Activated CD8-positive, alpha-beta memory T cell treated with anti-CD3 and anti-CD28 coated beads, Interleukin-2, amount 50 U/mL, for 24 hours (primary cell): Measurements from ENCODE around the gene CCNL2.
"Not testable (repeated sequence)": the region's sequence is repeated elsewhere in the genome, so short reads cannot be mapped to it uniquely, and the experiment has no call there.

Source experiments
- DNase-seq: peaks from one replicate; pipeline ENCODE4 v3.0.0-alpha.2; 2020; ENCODE audit errors: extremely low read depth

CCNL2 gene

DNA sequence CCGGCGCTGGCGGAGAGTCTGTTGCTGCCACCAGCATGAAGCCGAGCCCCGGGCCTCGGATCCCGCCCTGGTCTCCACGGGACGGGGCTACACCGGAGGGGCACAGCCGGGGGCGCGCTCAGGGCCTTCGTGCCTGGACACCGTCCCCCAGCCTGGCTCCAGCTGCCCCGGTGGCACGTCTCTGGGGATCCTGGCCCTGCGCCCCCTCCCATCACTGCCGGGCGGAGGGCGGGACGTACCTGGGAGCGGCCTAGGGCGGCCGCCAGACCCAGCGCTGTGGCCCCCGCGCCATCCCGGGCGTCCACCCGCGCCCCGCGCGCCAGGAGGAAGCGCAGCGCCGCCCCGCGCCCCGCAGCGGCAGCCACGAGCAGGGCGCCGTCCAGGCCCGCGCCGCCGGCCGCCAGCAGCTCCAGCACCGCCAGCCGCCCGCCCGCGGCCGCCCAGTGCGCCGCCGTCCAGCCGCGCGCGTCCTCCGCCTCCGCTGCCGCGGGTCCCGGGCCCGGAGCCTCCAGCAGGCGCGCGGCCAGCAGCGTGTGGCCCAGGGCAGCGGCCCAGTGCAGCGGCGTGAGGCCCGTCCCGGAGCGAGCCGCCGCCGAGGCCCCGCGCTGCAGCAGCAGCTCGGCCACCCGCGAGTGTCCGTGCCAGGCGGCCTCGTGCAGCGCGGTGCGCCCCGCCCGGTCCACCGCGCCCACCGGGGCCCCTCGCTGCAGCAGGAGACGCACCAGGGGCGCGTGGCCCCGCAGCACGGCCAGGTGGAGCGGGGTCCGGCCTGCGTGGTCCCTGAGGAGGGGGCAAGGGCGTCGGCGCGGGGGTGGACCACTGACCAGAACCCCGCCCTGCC lies 20.9 kb upstream of the CCNL2 start:
- no peak for DNase-seq

DNA sequence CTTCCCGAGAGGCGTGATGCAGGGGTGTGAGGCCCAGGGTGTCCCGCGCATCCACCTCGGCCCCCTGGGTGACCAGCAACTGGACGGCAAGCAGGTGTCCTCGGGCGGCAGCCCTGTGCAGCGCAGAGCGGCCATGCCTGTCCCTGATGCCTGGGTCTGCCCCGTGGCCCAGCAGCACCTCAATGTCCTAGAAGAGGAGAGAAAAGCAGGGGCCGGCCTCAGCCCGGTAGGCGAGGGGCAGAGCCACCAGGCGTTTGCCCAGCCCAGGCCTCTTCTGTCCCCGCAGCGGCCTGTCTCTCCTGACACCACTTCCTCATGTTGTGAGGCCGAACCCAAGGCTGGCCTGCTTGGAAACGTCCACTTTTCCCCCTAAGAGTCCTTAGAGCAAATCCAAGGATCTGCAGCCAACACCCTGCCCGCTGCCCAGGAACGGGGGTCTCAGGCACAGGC lies 20.3 kb upstream of the CCNL2 start:
- DNase-seq = no peak

DNA sequence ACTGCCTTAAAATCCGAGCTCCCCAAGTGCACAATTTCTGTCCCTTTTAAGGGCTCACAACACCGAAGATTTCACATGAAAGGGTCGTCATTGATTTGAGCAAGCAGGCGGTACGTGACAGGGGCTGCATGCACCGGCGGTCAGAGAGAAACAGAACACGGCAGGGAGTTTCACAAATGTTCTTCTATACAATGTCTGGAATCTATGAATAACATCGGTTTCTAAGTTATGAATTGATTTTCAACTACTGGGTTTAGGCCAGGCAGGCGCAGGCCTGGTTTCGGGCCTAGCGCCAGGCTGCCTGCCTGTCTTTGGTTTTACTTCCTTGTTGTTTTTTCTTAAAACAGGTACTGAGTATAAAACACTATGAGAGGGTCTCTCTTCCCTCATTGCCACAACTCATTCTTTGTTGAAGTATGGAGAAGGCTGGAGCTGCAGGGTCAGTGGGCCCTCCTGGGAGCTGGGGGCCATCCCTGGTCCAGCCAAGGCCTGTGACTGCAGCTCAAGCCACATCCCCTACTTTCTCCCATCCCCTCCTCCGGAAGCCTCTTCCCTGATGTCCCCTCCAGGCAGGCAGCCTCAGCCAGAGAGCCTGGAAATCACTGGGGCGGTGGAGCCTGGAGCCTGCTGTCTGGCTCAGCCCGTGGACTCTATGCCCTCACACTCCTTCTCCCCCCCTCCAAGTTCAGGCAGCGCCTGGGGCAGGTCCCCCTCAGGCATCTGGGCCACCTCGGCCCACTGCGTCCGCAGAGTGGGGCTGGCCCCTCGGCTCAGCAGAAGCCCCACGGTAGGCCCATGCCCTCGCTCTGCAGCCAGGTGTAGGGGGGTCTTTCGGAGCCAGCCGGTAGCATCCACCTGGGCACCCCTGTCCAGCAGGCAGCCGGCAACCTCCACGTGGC lies 19.6 kb upstream of the CCNL2 start:
- no peak for DNase-seq

DNA sequence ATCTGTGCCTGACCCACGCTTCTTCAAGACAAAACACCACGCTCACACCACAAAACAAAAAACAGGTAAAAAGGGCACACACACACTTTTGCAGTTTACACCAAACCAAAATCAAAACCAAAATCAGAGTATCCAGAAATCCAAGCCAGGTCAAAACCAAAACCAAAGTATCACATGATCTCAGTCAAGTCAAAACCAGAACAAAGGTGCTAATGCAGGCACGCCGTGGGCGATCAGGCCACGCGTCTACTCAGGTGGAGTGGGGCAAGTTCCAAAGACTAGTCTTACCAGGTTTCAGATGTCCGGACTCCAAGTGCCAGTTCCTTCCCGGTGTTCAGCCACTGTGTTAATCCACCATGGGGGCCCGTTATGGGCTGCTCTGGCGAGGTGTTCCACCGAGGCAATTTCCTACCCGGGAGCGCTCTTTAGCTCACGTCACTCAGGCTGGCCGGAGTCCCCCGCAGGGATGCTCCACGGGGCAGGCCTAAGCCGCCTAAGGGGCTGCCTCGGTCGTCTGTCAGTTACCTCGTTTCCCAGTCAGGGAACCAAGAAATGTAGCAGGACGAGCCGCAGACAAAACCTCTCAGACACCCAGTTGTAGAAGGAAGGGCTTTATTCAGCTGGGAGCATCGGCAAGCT lies 18.8 kb upstream of the CCNL2 start:
- DNase-seq = not testable (repeated sequence)

DNA sequence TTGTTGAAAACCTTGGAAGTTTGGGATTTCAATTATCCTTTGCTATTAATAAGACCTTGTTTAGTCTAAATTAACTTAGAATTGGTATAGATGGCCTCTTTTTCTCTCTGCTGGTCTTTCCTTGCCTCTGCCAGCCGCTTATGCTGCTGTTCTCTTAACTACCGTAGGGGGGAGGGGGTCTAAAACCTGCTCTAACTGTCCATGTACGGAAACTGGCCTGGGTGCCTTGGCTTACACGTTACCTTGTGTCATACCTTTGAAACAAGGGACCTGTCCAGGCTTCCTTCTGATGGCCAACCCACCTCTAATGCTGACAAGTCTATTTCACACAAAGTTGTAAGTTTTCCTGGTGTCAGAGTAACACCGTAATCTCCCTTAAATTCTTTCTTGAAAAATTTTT lies 18.3 kb upstream of the CCNL2 start:
- DNase-seq = not testable (repeated sequence)

DNA sequence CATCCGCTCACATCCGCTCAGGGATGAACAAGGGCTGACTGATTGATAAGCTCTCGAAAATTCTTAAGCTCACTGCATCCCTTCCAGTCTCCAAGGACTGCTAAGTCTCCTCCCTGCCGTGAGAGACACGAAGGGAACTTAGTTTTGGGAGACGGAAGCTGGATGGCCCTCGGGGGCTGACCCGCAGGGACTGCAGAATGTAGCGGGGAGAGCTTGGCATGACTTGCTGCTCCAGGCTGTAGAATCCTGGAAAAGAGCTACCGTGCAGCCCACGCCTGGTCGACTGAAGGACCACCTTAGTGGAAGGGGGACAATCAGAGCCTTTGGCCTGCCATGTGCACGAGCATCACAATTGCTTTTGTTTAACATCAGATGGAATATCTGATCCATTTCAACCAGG lies 16.6 kb upstream of the CCNL2 start:
- no peak for DNase-seq

DNA sequence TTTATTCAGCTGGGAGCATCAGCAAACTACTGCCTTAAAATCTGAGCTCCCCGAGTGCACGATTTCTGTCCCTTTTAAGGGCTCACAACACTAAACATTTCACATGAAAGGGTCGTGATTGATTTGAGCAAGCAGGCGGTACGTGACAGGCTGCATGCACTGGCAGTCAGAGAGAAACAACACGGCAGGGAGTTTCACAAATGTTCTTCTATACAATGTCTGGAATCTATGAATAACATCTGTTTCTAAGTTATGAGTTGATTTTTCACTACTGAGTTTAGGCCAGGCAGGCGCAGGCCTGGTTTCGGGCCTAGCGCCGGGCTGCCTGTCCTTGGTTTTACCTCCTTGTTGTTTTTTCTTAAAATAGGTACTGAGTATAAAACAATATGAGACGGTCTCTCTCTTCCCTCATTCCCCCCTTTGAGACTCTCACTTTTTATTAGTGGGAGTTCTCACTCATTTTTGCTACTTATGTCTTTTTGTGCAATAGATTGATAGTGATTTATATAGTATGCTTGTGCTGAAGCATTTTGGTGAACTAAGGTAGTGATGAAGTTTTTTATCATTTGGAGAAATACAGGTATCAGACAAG lies 13.3 kb upstream of the CCNL2 start:
- not testable (repeated sequence) for DNase-seq

DNA sequence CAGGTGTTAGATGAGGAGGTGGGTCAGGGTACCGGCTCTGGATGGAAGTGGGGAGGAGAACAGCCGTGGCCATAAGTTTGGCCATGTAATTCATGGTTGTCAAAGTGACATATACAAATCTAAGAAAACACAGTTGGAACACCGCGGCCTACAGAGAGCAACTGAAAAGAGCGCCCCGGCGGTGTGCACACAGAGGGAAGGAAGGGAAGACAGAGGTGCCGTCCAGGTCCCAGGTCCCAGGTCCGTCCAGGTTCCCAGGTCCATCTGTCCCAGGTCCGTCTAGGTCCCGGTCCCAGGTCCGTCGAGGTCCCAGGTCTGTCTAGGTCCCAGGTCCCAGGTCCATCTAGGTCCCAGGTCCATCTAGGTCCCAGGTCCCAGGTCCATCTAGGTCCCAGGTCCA lies 12.5 kb upstream of the CCNL2 start:
- DNase-seq = no peak

DNA sequence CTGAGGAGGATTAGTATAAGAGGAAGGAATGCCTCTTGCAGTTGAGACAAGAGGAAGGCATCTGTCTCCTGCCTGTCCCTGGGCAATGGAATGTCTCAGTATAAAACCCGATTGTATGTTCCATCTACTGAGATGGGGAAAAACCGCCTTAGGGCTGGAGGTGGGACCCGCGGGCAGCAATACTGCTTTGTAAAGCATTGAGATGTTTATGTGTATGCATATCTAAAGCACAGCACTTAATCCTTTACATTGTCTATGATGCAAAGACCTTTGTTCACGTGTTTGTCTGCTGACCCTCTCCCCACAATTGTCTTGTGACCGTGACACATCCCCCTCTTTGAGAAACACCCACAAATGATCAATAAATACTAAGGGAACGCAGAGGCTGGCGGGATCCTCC lies 11.1 kb upstream of the CCNL2 start:
- DNase-seq = not testable (repeated sequence)

DNA sequence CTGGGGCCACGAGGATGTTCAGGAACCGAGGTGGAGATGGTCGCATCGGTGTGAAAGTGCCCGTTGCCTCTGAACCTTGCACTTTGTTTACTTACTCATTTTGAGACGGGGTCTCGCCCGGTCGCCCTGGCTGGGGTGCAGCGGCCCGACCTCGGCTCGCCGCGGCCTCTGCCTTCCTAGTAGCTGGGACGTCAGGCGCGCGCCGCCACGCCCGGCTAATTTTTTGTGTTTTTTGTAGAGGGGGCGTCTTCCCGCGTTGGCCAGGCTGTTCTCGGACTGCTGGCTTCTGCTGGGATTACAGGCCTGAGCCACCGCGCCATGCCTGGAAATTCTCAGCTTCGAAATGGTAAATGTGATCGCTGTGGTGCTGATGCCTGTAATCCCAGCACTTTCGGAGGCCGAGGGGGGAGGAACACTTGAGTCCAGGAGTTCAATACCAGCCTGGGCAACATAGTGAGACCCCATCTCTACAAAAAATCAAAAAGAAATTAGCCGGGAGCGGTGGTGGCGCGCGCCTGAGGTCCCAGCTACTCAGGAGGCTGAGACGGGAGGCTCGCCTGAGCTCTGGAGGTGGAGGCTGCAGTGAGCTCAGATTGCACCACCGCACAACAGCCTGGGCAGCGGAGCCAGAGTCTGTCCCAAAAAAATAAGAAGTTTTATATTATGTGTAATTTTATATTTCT lies 8.6 kb upstream of the CCNL2 start:
- DNase-seq = no peak

DNA sequence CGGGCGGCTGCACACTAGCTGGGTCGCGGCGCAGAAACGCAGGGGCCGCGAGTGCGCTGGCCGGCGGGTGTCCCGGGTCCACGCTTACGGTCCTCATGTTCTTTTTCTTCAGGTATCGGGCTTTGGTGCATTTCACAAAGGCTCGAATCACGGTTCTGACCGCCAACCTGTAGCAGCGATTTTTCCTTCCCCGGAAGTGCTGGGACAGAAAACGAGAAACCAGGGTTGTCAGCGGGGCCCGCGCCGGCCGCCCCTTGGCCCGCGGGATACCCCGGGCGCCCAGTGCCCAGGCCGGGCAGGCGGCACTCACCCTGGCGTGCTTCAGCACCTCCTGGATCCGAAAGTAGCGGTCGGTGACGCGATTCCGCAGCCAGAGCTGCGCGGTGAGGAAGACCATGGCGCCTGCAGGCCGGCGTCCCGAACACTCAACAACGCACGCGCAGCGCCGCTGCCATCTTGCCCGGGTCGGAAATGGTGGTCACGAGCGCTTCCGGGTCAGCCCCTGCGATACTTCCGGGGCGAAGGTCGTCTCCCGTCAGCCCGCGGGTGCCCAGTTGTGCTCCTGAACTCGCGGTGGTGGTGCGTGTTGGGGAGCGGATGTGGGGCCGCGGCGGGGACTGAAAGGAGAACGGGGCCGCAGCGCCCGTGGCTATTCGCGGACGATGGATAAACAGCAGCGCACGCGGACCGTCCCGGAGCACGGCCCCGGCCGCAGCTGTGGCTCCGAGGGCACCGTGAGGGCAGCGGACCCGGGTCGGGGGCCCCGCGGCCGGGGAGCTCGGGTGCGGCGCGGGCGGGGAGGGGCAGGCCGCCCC lies 7.9 kb upstream of the CCNL2 start, which contains the start of gene MRPL20:
Gene MRPL20 (minus strand): TSS at position 473 of the 815 bp plus-strand sequence. CDS start 76 bp downstream, at position 397.
- peak; percentile 94 for DNase-seq

DNA sequence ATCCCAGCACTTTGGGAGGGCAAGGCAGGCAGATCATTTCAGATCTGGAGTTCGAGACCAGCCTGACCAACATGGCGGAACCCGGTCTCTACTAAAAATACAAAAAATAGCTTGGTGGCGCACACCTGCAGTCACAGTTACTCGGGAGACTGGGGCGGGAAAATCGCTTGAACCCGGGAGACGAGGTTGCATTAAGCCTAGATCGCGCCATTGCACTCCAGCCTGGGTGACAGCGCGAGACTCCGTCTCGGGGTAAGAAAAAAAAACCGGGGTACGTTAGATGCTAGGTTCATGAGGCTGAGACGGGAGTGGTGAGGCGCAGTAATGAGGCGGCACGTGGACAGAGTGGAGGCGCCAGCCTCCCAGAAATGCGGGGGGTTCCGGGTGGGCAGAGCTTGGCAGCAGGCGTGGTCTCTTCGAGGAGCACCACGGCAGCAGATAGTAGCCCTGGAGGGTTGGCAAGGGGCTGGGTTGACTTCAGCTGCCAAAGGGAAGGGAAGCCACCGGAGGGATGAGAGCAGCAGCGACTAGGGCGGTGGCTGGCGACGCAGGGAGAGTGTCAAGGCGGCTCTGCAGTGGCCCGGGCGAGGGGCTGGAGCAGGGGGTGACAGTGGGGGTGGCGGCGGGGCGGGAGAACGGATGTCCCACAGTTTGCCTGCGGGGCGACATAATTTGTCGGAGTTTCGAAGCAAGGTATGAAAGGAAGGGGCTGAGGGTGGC lies 7.1 kb upstream of the CCNL2 start:
- no peak for DNase-seq

DNA sequence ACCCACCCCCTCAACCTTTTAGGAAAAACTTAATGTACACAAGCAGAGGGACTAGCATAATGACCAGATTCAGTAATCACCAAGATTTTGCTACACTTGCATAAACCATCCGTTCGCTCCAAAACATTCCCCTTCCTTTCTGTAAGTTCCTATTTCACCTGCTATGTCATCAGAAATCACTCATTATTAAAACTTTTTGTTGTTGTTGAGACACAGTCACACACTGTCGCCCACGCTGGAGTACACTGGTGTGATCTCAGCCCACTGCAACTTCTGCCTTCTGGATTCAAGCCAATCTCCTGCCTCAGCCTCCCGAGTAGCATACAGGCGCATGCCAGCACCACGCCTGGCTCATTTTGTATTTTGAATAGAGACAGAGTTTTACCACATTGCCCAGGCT lies 4.5 kb upstream of the CCNL2 start:
- DNase-seq = no peak

DNA sequence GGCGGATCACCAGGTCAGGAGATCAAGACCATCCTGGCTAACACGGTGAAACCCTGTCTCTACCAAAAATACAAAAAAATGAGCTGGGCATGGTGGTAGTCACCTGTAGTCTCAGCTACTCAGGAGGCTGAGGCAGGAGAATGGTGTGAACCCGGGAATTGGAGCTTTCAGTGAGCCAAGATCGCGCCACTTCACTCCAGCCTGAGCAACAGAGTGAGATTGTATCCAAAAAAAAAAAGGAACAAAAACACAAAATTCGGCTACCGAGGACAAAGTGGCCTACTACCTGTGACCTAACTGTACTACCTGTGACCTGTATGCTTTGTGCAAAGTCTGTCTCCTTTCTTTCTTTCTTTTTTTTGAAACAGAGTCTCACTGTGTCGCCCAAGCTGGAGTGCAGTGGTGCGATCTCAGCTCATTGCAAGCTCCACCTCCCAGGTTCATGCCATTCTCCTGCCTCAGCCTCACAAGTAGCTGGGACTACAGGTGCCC lies 3.8 kb upstream of the CCNL2 start:
- DNase-seq = not testable (repeated sequence)

DNA sequence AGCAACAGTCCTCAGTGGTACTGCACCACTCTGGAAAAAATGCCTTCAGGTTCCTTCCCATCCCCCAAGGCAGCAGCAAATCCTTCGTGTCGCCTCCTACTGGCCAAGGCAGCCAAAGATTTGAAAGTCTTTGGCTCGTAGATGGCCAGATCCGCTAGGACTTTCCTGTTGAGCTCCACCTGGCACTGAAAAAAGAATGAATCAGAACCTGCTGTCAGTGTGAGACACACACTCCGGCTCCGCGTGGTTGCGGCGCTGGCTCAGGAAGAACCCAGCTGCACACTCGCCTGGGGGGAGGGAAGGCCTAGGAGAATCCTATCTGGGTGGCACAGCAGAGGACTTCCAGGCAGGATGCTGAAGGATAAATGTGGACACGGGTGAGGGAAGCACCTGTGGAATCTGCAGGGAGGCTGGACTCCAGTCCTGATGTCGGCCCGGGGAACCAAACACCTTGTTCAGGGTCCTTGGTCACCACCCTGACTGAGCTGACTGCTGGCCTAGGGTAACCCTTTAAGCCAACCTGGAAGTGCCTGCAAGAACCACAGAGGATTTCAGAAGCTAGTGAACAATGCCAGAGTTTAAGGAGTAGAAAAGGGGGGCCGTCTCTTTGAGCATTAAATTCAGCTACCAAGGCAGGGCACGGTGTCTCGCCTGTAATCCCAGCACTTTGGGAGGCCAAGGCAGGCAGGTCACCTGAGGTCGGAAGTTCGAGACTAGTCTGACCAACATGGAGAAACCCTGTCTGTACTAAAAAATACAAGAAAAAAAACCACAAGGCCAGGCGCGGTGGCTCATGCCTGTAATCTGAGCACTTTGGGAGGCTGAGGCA lies 3.2 kb upstream of the CCNL2 start:
- DNase-seq = no peak

DNA sequence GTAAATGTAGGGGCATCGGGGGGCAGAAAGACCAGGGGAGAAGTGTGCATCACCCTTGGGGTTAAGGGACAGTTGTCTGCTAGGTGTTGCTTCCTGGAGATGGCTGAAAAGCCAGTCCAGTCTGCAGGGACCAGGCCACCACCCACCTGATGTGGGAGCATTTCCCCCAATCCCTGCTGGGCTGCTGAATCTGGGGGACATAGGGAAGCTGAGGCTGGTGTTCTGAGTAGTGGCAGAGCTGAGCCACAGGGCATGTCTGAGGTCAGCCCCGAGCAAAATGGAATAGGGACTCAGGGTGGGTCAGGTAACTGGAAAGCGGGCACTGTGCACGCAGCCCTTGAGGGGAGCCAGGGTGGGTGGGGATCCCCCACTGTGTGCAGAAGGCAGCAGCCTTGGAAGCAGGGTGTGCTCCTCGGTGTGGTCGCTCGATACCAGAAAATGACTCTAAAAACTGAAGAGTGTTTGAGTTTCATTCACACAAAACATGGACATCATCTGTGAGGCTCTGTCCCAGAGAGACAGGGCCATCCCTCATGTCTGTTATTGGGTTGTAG lies 2.4 kb upstream of the CCNL2 start:
- no peak for DNase-seq

DNA sequence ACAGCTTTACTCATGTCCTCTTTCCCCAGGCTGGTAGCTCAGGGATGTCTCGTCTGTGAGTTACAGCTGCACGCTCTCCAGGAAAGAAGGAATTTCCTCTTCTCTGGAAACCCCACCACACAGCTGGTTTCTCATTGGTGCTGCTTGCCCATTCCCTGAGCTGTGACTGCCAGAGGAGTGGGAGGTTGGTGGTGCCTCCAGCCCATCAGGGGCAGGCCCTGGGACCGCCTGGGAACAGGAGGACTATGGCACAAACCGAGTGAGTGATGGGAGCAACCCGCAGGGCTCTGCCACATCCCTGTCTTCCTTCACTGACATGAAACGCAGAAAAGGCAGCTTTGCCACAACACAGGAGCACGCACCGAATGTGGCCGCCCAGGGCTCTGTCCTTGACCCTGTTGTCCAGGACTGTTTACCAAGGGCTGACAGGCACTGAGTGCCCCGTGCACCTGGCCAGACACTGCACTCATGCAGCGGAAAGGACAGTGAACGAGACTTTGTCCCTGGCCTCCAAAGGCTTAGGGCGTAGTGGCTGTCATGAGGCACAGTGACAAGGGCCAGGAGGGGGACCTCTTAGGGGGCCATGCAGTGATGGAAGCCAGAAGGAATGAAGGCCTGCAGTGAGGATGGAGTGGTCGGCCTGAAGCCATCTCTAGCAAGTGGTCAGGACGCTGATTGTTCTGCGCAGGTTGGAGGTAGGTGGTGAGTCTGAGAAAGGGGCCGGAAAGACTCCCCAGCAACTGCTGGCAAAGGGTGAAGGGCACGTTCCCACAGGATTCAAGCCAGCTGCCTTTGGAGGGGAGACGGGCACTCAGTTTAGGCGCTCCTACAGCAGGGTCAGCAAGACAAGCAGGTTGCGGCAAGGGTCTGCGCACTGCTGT lies 1.7 kb upstream of the CCNL2 start:
- no peak for DNase-seq
